ENCODE results near the gene DLAT.
A peak's percentile ranks its signal among the peaks of the same experiment; 100 is the strongest.

The DLAT gene

GRCh38 chr11:111978028-111978771, 47.0 kb upstream of the DLAT start:
- H2AFZ ChIP-seq (ENCODE audit: low read depth): no peak overlapping the region
- no peaks in the 10 kb centered on the region for H3K27me3 ChIP-seq (ENCODE audit: insufficient read depth, low read depth)
- no peak overlapping the region for H3K27ac ChIP-seq
- H3K79me2 ChIP-seq (ENCODE audit: insufficient read depth, low read depth): no peaks in the 10 kb centered on the region
- H3K4me3 ChIP-seq (IDR thresholded peaks at IDR 0.05; ENCODE audit: insufficient read depth, low read depth, low read length): no peak overlapping the region
- TF ChIP-seq CTCF (conservative IDR thresholded peaks at IDR 0.05; ENCODE audit: low read depth, low read length): no peak
- no peak overlapping the region for H3K9ac ChIP-seq
- no peaks in the 10 kb centered on the region for H4K20me1 ChIP-seq (ENCODE audit: insufficient read depth)
- H3K4me2 ChIP-seq: no peak overlapping the region
- peaks cover 2% of the 10 kb centered on the region for H3K4me1 ChIP-seq (ENCODE audit: low read depth, poor library complexity, severe bottlenecking)
- H3K36me3 ChIP-seq (ENCODE audit: insufficient read depth): no peaks in the 10 kb centered on the region

- Histone ChIP-seq H3K4me2 (no peak overlapping the region), H3K79me2 (ENCODE audit: insufficient read depth, low read depth) (no peaks in the 10 kb centered on the region), H3K4me3 (IDR thresholded peaks at IDR 0.05; ENCODE audit: insufficient read depth, low read depth, low read length) (no peak overlapping the region), H3K27ac (no peak overlapping the region), H3K4me1 (ENCODE audit: low read depth, poor library complexity, severe bottlenecking) (no peaks in the 10 kb centered on the region), H3K36me3 (ENCODE audit: insufficient read depth) (no peaks in the 10 kb centered on the region), H4K20me1 (ENCODE audit: insufficient read depth) (no peaks in the 10 kb centered on the region), H2AFZ (ENCODE audit: low read depth) (no peak overlapping the region), H3K27me3 (ENCODE audit: insufficient read depth, low read depth) (no peaks in the 10 kb centered on the region), H3K9ac (no peak overlapping the region)
- TF ChIP-seq CTCF (conservative IDR thresholded peaks at IDR 0.05; ENCODE audit: low read depth, low read length): no peak
Measured at GRCh38 chr11:111980062-111980461, 45.1 kb upstream of the DLAT start.

- Histone ChIP-seq H3K79me2 (ENCODE audit: insufficient read depth, low read depth) (no peaks in the 10 kb centered on the region), H3K4me1 (ENCODE audit: low read depth, poor library complexity, severe bottlenecking) (no peaks in the 10 kb centered on the region), H3K27ac (no peak overlapping the region), H3K9ac (no peak overlapping the region), H2AFZ (ENCODE audit: low read depth) (no peak overlapping the region), H3K4me2 (no peak overlapping the region), H3K27me3 (ENCODE audit: insufficient read depth, low read depth) (no peaks in the 10 kb centered on the region), H3K4me3 (IDR thresholded peaks at IDR 0.05; ENCODE audit: insufficient read depth, low read depth, low read length) (no peak overlapping the region), H3K36me3 (ENCODE audit: insufficient read depth) (no peaks in the 10 kb centered on the region), H4K20me1 (ENCODE audit: insufficient read depth) (no peaks in the 10 kb centered on the region)
- no peak for TF ChIP-seq CTCF (conservative IDR thresholded peaks at IDR 0.05; ENCODE audit: low read depth, low read length)
Measured at GRCh38 chr11:111981270-111981669, 43.9 kb upstream of the DLAT start.

- no peak overlapping the region for H3K4me3 ChIP-seq (IDR thresholded peaks at IDR 0.05; ENCODE audit: insufficient read depth, low read depth, low read length)
- peak; percentile 60 for TF ChIP-seq CTCF (conservative IDR thresholded peaks at IDR 0.05; ENCODE audit: low read depth, low read length)
- no peaks in the 10 kb centered on the region for H3K36me3 ChIP-seq (ENCODE audit: insufficient read depth)
- H4K20me1 ChIP-seq (ENCODE audit: insufficient read depth): no peaks in the 10 kb centered on the region
- no peaks in the 10 kb centered on the region for H3K79me2 ChIP-seq (ENCODE audit: insufficient read depth, low read depth)
- H3K27ac ChIP-seq: no peak overlapping the region
- no peaks in the 10 kb centered on the region for H3K4me1 ChIP-seq (ENCODE audit: low read depth, poor library complexity, severe bottlenecking)
- H3K27me3 ChIP-seq (ENCODE audit: insufficient read depth, low read depth): no peaks in the 10 kb centered on the region
- H3K9ac ChIP-seq: no peak overlapping the region
- no peak overlapping the region for H3K4me2 ChIP-seq
- H2AFZ ChIP-seq (ENCODE audit: low read depth): no peak overlapping the region
Measured at GRCh38 chr11:111982019-111982464, 43.2 kb upstream of the DLAT start.

Measured in KMS-11 (cell line).